ENCODE data around the gene SPATA31C2.
"Not testable (repeated sequence)": the region's sequence is repeated elsewhere in the genome, so short reads cannot be mapped to it uniquely, and the experiment has no call there.

SPATA31C2 gene

GRCh38 chr9:88138375-88138774, at the start of gene SPATA31C2:
Gene SPATA31C2, minus strand, starts transcription at chr9:88138475. Its CDS starts 29 bp downstream, at chr9:88138446.
- not testable (repeated sequence) for H3K36me3 ChIP-seq (ENCODE audit: insufficient read depth, insufficient read length, low read length); H3K9ac ChIP-seq (ENCODE audit: insufficient read length, low read depth); H3K27me3 ChIP-seq (ENCODE audit: insufficient read depth, insufficient read length); H3K4me1 ChIP-seq (ENCODE audit: insufficient read depth, insufficient read length); DNase-seq (ENCODE audit: low read depth, low spot score); H3K9me3 ChIP-seq (ENCODE audit: insufficient read depth, low read length); H3K4me3 ChIP-seq (ENCODE audit: insufficient read length, low read depth)

GRCh38 chr9:88187631-88188030, 49.4 kb upstream of the SPATA31C2 start:
- no peaks in the 10 kb centered on the region for H3K9me3 ChIP-seq (ENCODE audit: insufficient read depth, low read length)
- no peaks in the 10 kb centered on the region for H3K27me3 ChIP-seq (ENCODE audit: insufficient read depth, insufficient read length)
- TF ChIP-seq YY1 (IDR thresholded peaks at IDR 0.05; ENCODE audit: insufficient read depth, insufficient read length) = no peak
- TF ChIP-seq ZNF274 (IDR thresholded peaks at IDR 0.05; ENCODE audit: low read depth, low read length) = no peak
- no peak for TF ChIP-seq SUZ12 (IDR thresholded peaks at IDR 0.05; ENCODE audit: extremely low read depth, insufficient read depth, insufficient read length)
- H3K4me1 ChIP-seq (ENCODE audit: insufficient read depth, insufficient read length) = no peaks in the 10 kb centered on the region
- DNase-seq (ENCODE audit: low read depth, low spot score) = no peak
- no peaks in the 10 kb centered on the region for H3K36me3 ChIP-seq (ENCODE audit: insufficient read depth, insufficient read length, low read length)
- no peak overlapping the region for H3K4me3 ChIP-seq (ENCODE audit: insufficient read length, low read depth)
- no peak overlapping the region for H3K9ac ChIP-seq (ENCODE audit: insufficient read length, low read depth)

- no peaks in the 10 kb centered on the region for H3K36me3 ChIP-seq (ENCODE audit: insufficient read depth, insufficient read length, low read length)
- no peak for TF ChIP-seq YY1 (IDR thresholded peaks at IDR 0.05; ENCODE audit: insufficient read depth, insufficient read length)
- no peak for TF ChIP-seq SUZ12 (IDR thresholded peaks at IDR 0.05; ENCODE audit: extremely low read depth, insufficient read depth, insufficient read length)
- no peak for TF ChIP-seq ZNF274 (IDR thresholded peaks at IDR 0.05; ENCODE audit: low read depth, low read length)
- H3K27me3 ChIP-seq (ENCODE audit: insufficient read depth, insufficient read length) = no peaks in the 10 kb centered on the region
- H3K9me3 ChIP-seq (ENCODE audit: insufficient read depth, low read length) = no peaks in the 10 kb centered on the region
- no peaks in the 10 kb centered on the region for H3K4me1 ChIP-seq (ENCODE audit: insufficient read depth, insufficient read length)
- H3K4me3 ChIP-seq (ENCODE audit: insufficient read length, low read depth) = no peak overlapping the region
- DNase-seq (ENCODE audit: low read depth, low spot score) = no peak
- H3K9ac ChIP-seq (ENCODE audit: insufficient read length, low read depth) = no peak overlapping the region
These were observed 48.3 kb upstream of the SPATA31C2 start for GRCh38 chr9:88186495-88187110.

GRCh38 chr9:88184976-88185375, 46.7 kb upstream of the SPATA31C2 start:
- no peaks in the 10 kb centered on the region for H3K4me1 ChIP-seq (ENCODE audit: insufficient read depth, insufficient read length)
- H3K4me3 ChIP-seq (ENCODE audit: insufficient read length, low read depth) = no peak overlapping the region
- no peaks in the 10 kb centered on the region for H3K27me3 ChIP-seq (ENCODE audit: insufficient read depth, insufficient read length)
- H3K36me3 ChIP-seq (ENCODE audit: insufficient read depth, insufficient read length, low read length) = no peaks in the 10 kb centered on the region
- H3K9me3 ChIP-seq (ENCODE audit: insufficient read depth, low read length) = no peaks in the 10 kb centered on the region
- DNase-seq (ENCODE audit: low read depth, low spot score) = no peak
- H3K9ac ChIP-seq (ENCODE audit: insufficient read length, low read depth) = no peak overlapping the region
- TF ChIP-seq YY1 (IDR thresholded peaks at IDR 0.05; ENCODE audit: insufficient read depth, insufficient read length) (no peak), SUZ12 (IDR thresholded peaks at IDR 0.05; ENCODE audit: extremely low read depth, insufficient read depth, insufficient read length) (no peak), ZNF274 (IDR thresholded peaks at IDR 0.05; ENCODE audit: low read depth, low read length) (no peak)

GRCh38 chr9:88183798-88184495, 45.7 kb upstream of the SPATA31C2 start:
- DNase-seq (ENCODE audit: low read depth, low spot score) = no peak
- no peaks in the 10 kb centered on the region for H3K4me1 ChIP-seq (ENCODE audit: insufficient read depth, insufficient read length)
- H3K36me3 ChIP-seq (ENCODE audit: insufficient read depth, insufficient read length, low read length) = no peaks in the 10 kb centered on the region
- no peak overlapping the region for H3K4me3 ChIP-seq (ENCODE audit: insufficient read length, low read depth)
- H3K27me3 ChIP-seq (ENCODE audit: insufficient read depth, insufficient read length) = no peaks in the 10 kb centered on the region
- no peaks in the 10 kb centered on the region for H3K9me3 ChIP-seq (ENCODE audit: insufficient read depth, low read length)
- no peak overlapping the region for H3K9ac ChIP-seq (ENCODE audit: insufficient read length, low read depth)
- TF ChIP-seq SUZ12 (IDR thresholded peaks at IDR 0.05; ENCODE audit: extremely low read depth, insufficient read depth, insufficient read length) = no peak
- no peak for TF ChIP-seq ZNF274 (IDR thresholded peaks at IDR 0.05; ENCODE audit: low read depth, low read length)
- TF ChIP-seq YY1 (IDR thresholded peaks at IDR 0.05; ENCODE audit: insufficient read depth, insufficient read length) = no peak

- TF ChIP-seq SUZ12 (IDR thresholded peaks at IDR 0.05; ENCODE audit: extremely low read depth, insufficient read depth, insufficient read length) (no peak), ZNF274 (IDR thresholded peaks at IDR 0.05; ENCODE audit: low read depth, low read length) (no peak), YY1 (IDR thresholded peaks at IDR 0.05; ENCODE audit: insufficient read depth, insufficient read length) (no peak)
- H3K4me3 ChIP-seq (ENCODE audit: insufficient read length, low read depth) = no peak overlapping the region
- H3K36me3 ChIP-seq (ENCODE audit: insufficient read depth, insufficient read length, low read length) = no peaks in the 10 kb centered on the region
- no peak for DNase-seq (ENCODE audit: low read depth, low spot score)
- H3K9ac ChIP-seq (ENCODE audit: insufficient read length, low read depth) = no peak overlapping the region
- H3K27me3 ChIP-seq (ENCODE audit: insufficient read depth, insufficient read length) = no peaks in the 10 kb centered on the region
- H3K9me3 ChIP-seq (ENCODE audit: insufficient read depth, low read length) = no peaks in the 10 kb centered on the region
- no peaks in the 10 kb centered on the region for H3K4me1 ChIP-seq (ENCODE audit: insufficient read depth, insufficient read length)
These were observed 44.2 kb upstream of the SPATA31C2 start for GRCh38 chr9:88182501-88182900.

GRCh38 chr9:88180081-88180765, 41.9 kb upstream of the SPATA31C2 start:
- Histone ChIP-seq H3K4me1 (ENCODE audit: insufficient read depth, insufficient read length) (no peaks in the 10 kb centered on the region), H3K4me3 (ENCODE audit: insufficient read length, low read depth) (no peak overlapping the region), H3K36me3 (ENCODE audit: insufficient read depth, insufficient read length, low read length) (no peaks in the 10 kb centered on the region), H3K9ac (ENCODE audit: insufficient read length, low read depth) (no peak overlapping the region), H3K27me3 (ENCODE audit: insufficient read depth, insufficient read length) (no peaks in the 10 kb centered on the region), H3K9me3 (ENCODE audit: insufficient read depth, low read length) (no peaks in the 10 kb centered on the region)
- DNase-seq (ENCODE audit: low read depth, low spot score) = no peak
- TF ChIP-seq YY1 (IDR thresholded peaks at IDR 0.05; ENCODE audit: insufficient read depth, insufficient read length) = no peak
- TF ChIP-seq SUZ12 (IDR thresholded peaks at IDR 0.05; ENCODE audit: extremely low read depth, insufficient read depth, insufficient read length) = no peak
- no peak for TF ChIP-seq ZNF274 (IDR thresholded peaks at IDR 0.05; ENCODE audit: low read depth, low read length)
